GM19099 (cell line): ENCODE data around the gene MRPL51.
A peak's percentile ranks its signal among the peaks of the same experiment; 100 is the strongest.

Source experiments
- POLR2A ChIP-seq: IDR thresholded peaks from 3 replicates; pipeline ENCODE4 v1.6.1; 2011; ENCODE audit warnings: low read depth; ENCODE audit not compliant: insufficient read length; ENCODE audit errors: extremely low read depth

MRPL51 gene

GRCh38 chr12:6470375-6471163, 22.5 kb downstream of the MRPL51 start, which contains the start of gene VAMP1:
TSS of gene VAMP1 (minus strand) at chr12:6470677. CDS start at chr12:6470531, 146 bp downstream.
- peak; percentile 100 for TF ChIP-seq POLR2A

- no peak for TF ChIP-seq POLR2A
Observed at GRCh38 chr12:6469609-6470374, 23.3 kb downstream of the MRPL51 start.

GRCh38 chr12:6469092-6469491, 24.0 kb downstream of the MRPL51 start:
- no peak for TF ChIP-seq POLR2A

GRCh38 chr12:6468283-6468575, 24.8 kb downstream of the MRPL51 start:
- TF ChIP-seq POLR2A = no peak

- no peak for TF ChIP-seq POLR2A
Observed at GRCh38 chr12:6466184-6466573, 26.9 kb downstream of the MRPL51 start.

- TF ChIP-seq POLR2A = no peak
Observed at GRCh38 chr12:6465467-6466183, 27.4 kb downstream of the MRPL51 start.

- TF ChIP-seq POLR2A = peak; percentile 40
Observed at GRCh38 chr12:6464531-6464930, 28.5 kb downstream of the MRPL51 start.

GRCh38 chr12:6463858-6464257, 29.2 kb downstream of the MRPL51 start:
- TF ChIP-seq POLR2A = no peak

GRCh38 chr12:6463216-6463615, 29.8 kb downstream of the MRPL51 start:
- no peak for TF ChIP-seq POLR2A

GRCh38 chr12:6462234-6462995, 30.6 kb downstream of the MRPL51 start:
- TF ChIP-seq POLR2A = no peak

- TF ChIP-seq POLR2A = peak; percentile 62
Observed at GRCh38 chr12:6461401-6462233, 31.4 kb downstream of the MRPL51 start.

- no peak for TF ChIP-seq POLR2A
Observed at GRCh38 chr12:6460751-6461371, 32.2 kb downstream of the MRPL51 start.

- TF ChIP-seq POLR2A = no peak
Observed at GRCh38 chr12:6459004-6459337, 34.1 kb downstream of the MRPL51 start.
